AG09309 (cell line): ENCODE results near the gene ADCY3.

Experiments
- DNase-seq: peaks from one replicate; pipeline ENCODE4 v3.0.0-alpha.2; 2010; ENCODE audit warnings: low read depth
- H3K4me3 ChIP-seq: 2 replicates; pipeline ENCODE4 v1.5.1; 2011; ENCODE audit warnings: mild to moderate bottlenecking, low read depth, low read length, moderate library complexity; ENCODE audit not compliant: control insufficient read depth
- TF ChIP-seq, protein P1 (sequence below): IDR thresholded peaks from 2 replicates; pipeline ENCODE4 v1.5.1; 2011; ENCODE audit warnings: mild to moderate bottlenecking, low read depth, low read length, inconsistent platforms; ENCODE audit not compliant: insufficient read depth, control insufficient read depth; ENCODE audit errors: missing control alignments

The ADCY3 gene

DNA sequence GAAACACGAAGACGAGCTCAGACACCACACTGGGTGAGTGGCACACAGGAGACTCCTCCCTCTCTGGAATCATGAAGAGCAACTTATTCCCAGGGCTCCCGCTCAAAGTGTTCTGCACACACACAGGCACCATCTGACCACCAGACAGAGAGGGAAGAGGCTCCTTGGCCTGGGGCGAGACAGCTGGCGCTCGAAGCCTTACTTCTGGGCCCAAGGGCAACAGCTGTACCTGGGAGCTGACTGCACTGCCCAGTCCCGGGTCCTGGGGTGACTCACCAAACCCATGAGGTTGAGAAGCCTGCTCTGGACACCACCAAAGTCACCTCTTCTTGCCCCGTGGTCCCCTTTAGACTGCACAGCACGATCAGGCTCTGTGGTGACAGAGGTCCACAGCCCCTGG is 42.4 kb downstream of the ADCY3 start:
- no peak overlapping the region for H3K4me3 ChIP-seq
- no peak for DNase-seq
- TF ChIP-seq, protein P1, sequence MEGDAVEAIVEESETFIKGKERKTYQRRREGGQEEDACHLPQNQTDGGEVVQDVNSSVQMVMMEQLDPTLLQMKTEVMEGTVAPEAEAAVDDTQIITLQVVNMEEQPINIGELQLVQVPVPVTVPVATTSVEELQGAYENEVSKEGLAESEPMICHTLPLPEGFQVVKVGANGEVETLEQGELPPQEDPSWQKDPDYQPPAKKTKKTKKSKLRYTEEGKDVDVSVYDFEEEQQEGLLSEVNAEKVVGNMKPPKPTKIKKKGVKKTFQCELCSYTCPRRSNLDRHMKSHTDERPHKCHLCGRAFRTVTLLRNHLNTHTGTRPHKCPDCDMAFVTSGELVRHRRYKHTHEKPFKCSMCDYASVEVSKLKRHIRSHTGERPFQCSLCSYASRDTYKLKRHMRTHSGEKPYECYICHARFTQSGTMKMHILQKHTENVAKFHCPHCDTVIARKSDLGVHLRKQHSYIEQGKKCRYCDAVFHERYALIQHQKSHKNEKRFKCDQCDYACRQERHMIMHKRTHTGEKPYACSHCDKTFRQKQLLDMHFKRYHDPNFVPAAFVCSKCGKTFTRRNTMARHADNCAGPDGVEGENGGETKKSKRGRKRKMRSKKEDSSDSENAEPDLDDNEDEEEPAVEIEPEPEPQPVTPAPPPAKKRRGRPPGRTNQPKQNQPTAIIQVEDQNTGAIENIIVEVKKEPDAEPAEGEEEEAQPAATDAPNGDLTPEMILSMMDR = no peak

DNA sequence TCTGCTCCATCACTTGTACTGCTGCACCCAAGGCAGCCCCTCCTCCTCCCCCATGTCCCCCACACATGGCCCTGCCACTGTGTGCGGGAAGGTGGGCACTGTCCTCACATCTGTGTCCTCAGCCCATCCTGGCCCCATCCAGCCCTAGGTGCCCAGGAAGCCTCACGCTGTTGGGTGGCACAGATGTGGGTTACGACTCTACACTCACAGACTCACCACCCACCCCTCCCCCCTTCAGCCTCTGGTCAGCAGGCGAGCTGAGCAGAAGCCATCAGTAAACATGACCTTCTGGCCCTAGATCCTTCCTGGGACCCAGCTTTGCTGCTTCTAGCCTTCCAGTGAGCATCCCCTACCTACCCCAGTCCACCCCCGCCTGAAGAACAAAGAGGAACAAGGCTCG is 43.0 kb downstream of the ADCY3 start:
- H3K4me3 ChIP-seq = no peak overlapping the region
- TF ChIP-seq, protein P1 = no peak

GRCh38 chr2:24875901-24876300 is 44.1 kb downstream of the ADCY3 start:
- H3K4me3 ChIP-seq = no peak overlapping the region
- TF ChIP-seq, protein P1 = no peak
- no peak for DNase-seq

More for the DNA sequence above, 43.0 kb downstream of the ADCY3 start:
- DNase-seq = no peak

DNA sequence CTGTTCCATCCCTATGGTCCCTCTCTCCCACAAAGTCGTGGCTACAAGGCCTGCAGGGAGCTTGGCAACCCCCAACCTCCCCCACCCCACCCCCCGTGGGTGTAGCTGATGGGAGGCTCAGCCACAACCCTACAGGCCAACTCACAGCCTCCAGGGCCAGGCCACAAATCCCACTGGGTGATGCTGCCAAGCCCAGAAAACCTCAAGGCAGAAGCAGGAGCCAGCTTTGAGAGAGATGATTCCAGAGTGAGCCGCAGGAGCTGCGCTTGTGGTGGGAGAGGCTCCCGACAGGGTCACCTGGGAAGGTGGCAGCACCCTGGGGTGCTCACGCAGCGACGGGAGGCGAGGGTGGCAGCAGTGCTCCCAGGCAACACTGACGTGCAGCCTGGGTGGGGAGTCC is 44.8 kb downstream of the ADCY3 start:
- TF ChIP-seq, protein P1 = no peak
- H3K4me3 ChIP-seq = no peak overlapping the region
- no peak for DNase-seq

- no peak for DNase-seq
- H3K4me3 ChIP-seq = no peak overlapping the region
- TF ChIP-seq, protein P1 = no peak
Observed at GRCh38 chr2:24874035-24874434, 46.0 kb downstream of the ADCY3 start.

DNA sequence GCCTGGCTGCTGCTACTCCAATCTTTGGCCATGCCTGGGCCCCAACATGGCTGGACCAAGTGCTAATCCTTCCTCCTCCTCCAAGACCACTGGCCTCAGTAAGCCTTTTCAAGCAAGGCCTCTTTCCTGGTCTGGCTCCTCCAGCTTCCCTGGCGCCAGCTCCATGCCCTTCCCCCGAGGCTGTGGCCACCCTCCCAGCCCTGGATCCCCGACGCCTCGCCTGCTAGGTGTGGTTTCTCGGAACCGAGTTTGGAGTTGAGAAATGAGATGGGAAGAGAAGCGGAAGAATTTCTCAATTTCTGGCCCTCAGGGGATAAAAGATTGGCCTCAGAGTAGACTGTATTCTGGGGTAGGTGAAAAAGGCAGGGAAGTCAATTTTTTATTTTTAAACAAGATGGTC is 46.4 kb downstream of the ADCY3 start:
- TF ChIP-seq, protein P1 = no peak
- no peak for DNase-seq
- no peak overlapping the region for H3K4me3 ChIP-seq
